SK-MEL-5 (cell line): ENCODE measurements around the gene TLK2. TPM values are rescaled to one million over a fixed set of nuclear protein-coding genes. Genes with fewer than 3 reads are reported as not detected.
"Not testable (repeated sequence)": the region's sequence is repeated elsewhere in the genome, so short reads cannot be mapped to it uniquely, and the experiment has no call there.

Source experiments
- DNase-seq: peaks from one replicate; pipeline ENCODE4 v3.0.0-alpha.2; 2016; ENCODE audit warnings: low read depth, low spot score
- in situ Hi-C: cut with HindIII; loops from 2 replicates; pipeline ENCODE4 v1.10.0; 2016; ENCODE audit warnings: low sequenced_read_pairs, high pct_unique_total_duplicates, low pct_unique_long_range_greater_than_20kb
- total RNA-seq: library from RNA; depleted of rRNA; stranded (reverse); fragments of >200 nt; shearing (Covaris generic); gene quantifications from 2 replicates; pipeline ENCODE4 v1.2.3, GENCODE V29; 2014

TLK2 gene
- total RNA-seq, 1 experiment from 2014 or later = 54.4 TPM

GRCh38 chr17:62612289-62612688, 133.7 kb downstream of the TLK2 start:
- in situ Hi-C loops, DNase-seq: not testable (repeated sequence)

- in situ Hi-C loops, DNase-seq: not testable (repeated sequence)
These were observed 134.5 kb downstream of the TLK2 start for GRCh38 chr17:62613095-62613494.

- in situ Hi-C loops = no loop called here
- no peak for DNase-seq
These were observed 135.5 kb downstream of the TLK2 start for GRCh38 chr17:62614142-62614541.

GRCh38 chr17:62615503-62615902, 136.9 kb downstream of the TLK2 start:
- in situ Hi-C loops = no loop called here
- no peak for DNase-seq

- DNase-seq = peak; percentile 44
- in situ Hi-C loops = no loop called here
These were observed 138.6 kb downstream of the TLK2 start for GRCh38 chr17:62616993-62617893.

- no peak for DNase-seq
- in situ Hi-C loops = no loop called here
These were observed 139.4 kb downstream of the TLK2 start for GRCh38 chr17:62617894-62618472.

- DNase-seq = no peak
- in situ Hi-C loops = no loop called here
These were observed 140.2 kb downstream of the TLK2 start for GRCh38 chr17:62618647-62619416.

GRCh38 chr17:62619417-62620155, 141.0 kb downstream of the TLK2 start:
- DNase-seq = no peak
- in situ Hi-C loops = no loop called here

- in situ Hi-C loops = no loop called here
- no peak for DNase-seq
These were observed 142.6 kb downstream of the TLK2 start for GRCh38 chr17:62621223-62621622.

- in situ Hi-C loops = no loop called here
- DNase-seq = no peak
These were observed 146.7 kb downstream of the TLK2 start for GRCh38 chr17:62625184-62625869.

- in situ Hi-C loops = no loop called here
These were observed 147.2 kb downstream of the TLK2 start for GRCh38 chr17:62625870-62626200.

GRCh38 chr17:62626719-62627218, 148.1 kb downstream of the TLK2 start:
- peak; percentile 44 for DNase-seq
- in situ Hi-C loops = no loop called here

More at GRCh38 chr17:62625870-62626200, 147.2 kb downstream of the TLK2 start:
- DNase-seq = no peak

- in situ Hi-C loops = no loop called here
- peak; percentile 55 for DNase-seq
These were observed 148.7 kb downstream of the TLK2 start, which contains the start of gene MRC2 for GRCh38 chr17:62627219-62627903. Gene MRC2 (plus strand): TSS chr17:62627670. CDS start chr17:62627803, 133 bp downstream.

- in situ Hi-C loops = no loop called here
- DNase-seq = no peak
These were observed 149.4 kb downstream of the TLK2 start for GRCh38 chr17:62627904-62628633.

GRCh38 chr17:62628831-62629555, 150.4 kb downstream of the TLK2 start:
- DNase-seq = no peak
- in situ Hi-C loops = no loop called here
